NCI-H2171 treated with DMSO at 0.1 percent for 48 hours (cell line): ENCODE results near the gene ANO9.
"Not testable (repeated sequence)": the region's sequence is repeated elsewhere in the genome, so short reads cannot be mapped to it uniquely, and the experiment has no call there.

ENCODE experiments used
- DNase-seq: peaks from one replicate; lab custom pipeline; 2025; lab: John Stamatoyannopoulos, UW

The ANO9 gene

GRCh38 chr11:416051-416756 is 25.6 kb downstream of the ANO9 start:
- no peak for DNase-seq

- no peak for DNase-seq
These were observed 26.2 kb downstream of the ANO9 start for GRCh38 chr11:415640-416041.

GRCh38 chr11:414318-414857 is 27.4 kb downstream of the ANO9 start:
- no peak for DNase-seq

GRCh38 chr11:413120-414081 is 28.4 kb downstream of the ANO9 start:
- no peak for DNase-seq

- no peak for DNase-seq
These were observed 29.1 kb downstream of the ANO9 start for GRCh38 chr11:412641-413119.

- not testable (repeated sequence) for DNase-seq
These were observed 30.3 kb downstream of the ANO9 start for GRCh38 chr11:411520-411919.

GRCh38 chr11:410711-411110 is 31.1 kb downstream of the ANO9 start:
- not testable (repeated sequence) for DNase-seq

GRCh38 chr11:409600-410483 is 32.0 kb downstream of the ANO9 start:
- DNase-seq = no peak

GRCh38 chr11:409008-409599 is 32.7 kb downstream of the ANO9 start:
- no peak for DNase-seq

GRCh38 chr11:408154-409007 is 33.4 kb downstream of the ANO9 start:
- DNase-seq = no peak

GRCh38 chr11:407651-408123 is 34.1 kb downstream of the ANO9 start:
- DNase-seq = no peak

GRCh38 chr11:406796-407650 is 34.8 kb downstream of the ANO9 start:
- DNase-seq = no peak

- no peak for DNase-seq
These were observed 35.6 kb downstream of the ANO9 start for GRCh38 chr11:405954-406795.

- DNase-seq = no peak
These were observed 36.4 kb downstream of the ANO9 start for GRCh38 chr11:405323-405953.

- no peak for DNase-seq
These were observed 37.1 kb downstream of the ANO9 start for GRCh38 chr11:404551-405264.

GRCh38 chr11:403761-404431 is 37.9 kb downstream of the ANO9 start:
- no peak for DNase-seq
